Inferior parietal cortex (tissue), 1 donor: ENCODE results near the gene MYO7B.

Source experiments
- DNase-seq: peaks from one replicate; pipeline ENCODE4 v3.0.0-alpha.2; 2016; ENCODE audit errors: extremely low spot score

MYO7B gene

GRCh38 chr2:127662937-127663565 is 127.6 kb downstream of the MYO7B start:
- no peak for DNase-seq

- no peak for DNase-seq
Measured at GRCh38 chr2:127663566-127664064, 128.1 kb downstream of the MYO7B start.

GRCh38 chr2:127664065-127664894 is 128.8 kb downstream of the MYO7B start:
- DNase-seq = no peak

GRCh38 chr2:127664895-127665225 is 129.4 kb downstream of the MYO7B start:
- DNase-seq = no peak

GRCh38 chr2:127665267-127665893 is 129.9 kb downstream of the MYO7B start:
- no peak for DNase-seq

- DNase-seq = no peak
Measured at GRCh38 chr2:127669056-127669455, 133.6 kb downstream of the MYO7B start.

GRCh38 chr2:127670055-127670956 is 134.8 kb downstream of the MYO7B start:
- no peak for DNase-seq

GRCh38 chr2:127670957-127671290 is 135.4 kb downstream of the MYO7B start:
- DNase-seq = no peak

GRCh38 chr2:127671557-127672302 is 136.2 kb downstream of the MYO7B start:
- no peak for DNase-seq

GRCh38 chr2:127672341-127673224 is 137.1 kb downstream of the MYO7B start:
- no peak for DNase-seq

- no peak for DNase-seq
Measured at GRCh38 chr2:127673291-127674069, 138.0 kb downstream of the MYO7B start.

GRCh38 chr2:127674241-127675209 is 139.0 kb downstream of the MYO7B start:
- DNase-seq = no peak

- DNase-seq = peak; percentile 12
Measured at GRCh38 chr2:127675331-127676261, 140.1 kb downstream of the MYO7B start, which contains the start of gene LIMS2. LIMS2 (minus strand) TSS chr2:127675530; CDS start chr2:127675024, 506 bp downstream.

- DNase-seq = no peak
Measured at GRCh38 chr2:127676906-127677305, 141.4 kb downstream of the MYO7B start.

- DNase-seq = no peak
Measured at GRCh38 chr2:127678531-127678930, 143.0 kb downstream of the MYO7B start.

GRCh38 chr2:127678991-127679390 is 143.5 kb downstream of the MYO7B start:
- no peak for DNase-seq
